ENCODE data around the gene ATR. TPM values are rescaled to one million over a fixed set of nuclear protein-coding genes. Genes with fewer than 3 reads are reported as not detected.

Gene ATR
- polyA plus RNA-seq, 1 donor from 2014 or later: 26.1 TPM

DNA sequence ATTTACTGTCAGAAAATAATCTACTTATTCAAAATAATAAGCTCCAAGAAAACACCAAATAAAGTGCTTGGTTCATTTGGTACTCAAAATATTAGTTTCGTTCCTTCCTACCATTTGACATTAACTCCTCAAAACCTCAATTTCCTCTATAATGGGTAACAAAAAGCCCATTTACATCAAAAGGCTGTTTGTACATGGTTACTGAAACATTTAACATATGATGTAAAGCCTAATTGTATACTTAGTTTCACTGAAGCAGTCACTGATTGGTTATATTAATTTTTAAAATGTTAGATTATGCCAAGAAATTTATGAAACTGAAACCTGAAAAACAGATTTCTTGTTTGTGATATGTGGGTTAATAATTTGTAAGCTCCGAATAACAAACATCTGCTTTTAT is 145.4 kb downstream of the ATR start:
- Histone ChIP-seq H3K4me3 (ENCODE audit: low read length) (no peak overlapping the region), H4K20me1 (ENCODE audit: insufficient read depth) (no peaks in the 10 kb centered on the region), H3K9ac (ENCODE audit: low read length) (no peak overlapping the region), H3K27me3 (ENCODE audit: insufficient read depth, low read depth, low read length) (no peaks in the 10 kb centered on the region), H3K27ac (ENCODE audit: low read length) (no peak overlapping the region), H3K9me2 (ENCODE audit: insufficient read depth, low read length) (no peaks in the 10 kb centered on the region), H3K9me3 (ENCODE audit: low read length) (no peaks in the 10 kb centered on the region), H3F3A (ENCODE audit: insufficient read depth, low read length, poor library complexity, severe bottlenecking) (no peaks in the 10 kb centered on the region), H2AFZ (ENCODE audit: low read depth, low read length) (no peak overlapping the region), H3K4me2 (ENCODE audit: low read length) (no peak overlapping the region), H3K36me3 (ENCODE audit: insufficient read depth, low read length) (no peaks in the 10 kb centered on the region), H3K79me2 (replicated peaks; ENCODE audit: insufficient read depth, low read length) (peaks cover 8% of the 10 kb centered on the region)
- TF ChIP-seq MXI1 (conservative IDR thresholded peaks at IDR 0.05; ENCODE audit: poor library complexity, severe bottlenecking): no peak
- no peak for TF ChIP-seq SMC3 (conservative IDR thresholded peaks at IDR 0.05; ENCODE audit: poor library complexity)
- no peak for TF ChIP-seq TAF1 (IDR thresholded peaks at IDR 0.05; ENCODE audit: low read depth)
- no peak for TF ChIP-seq RAD21 (conservative IDR thresholded peaks at IDR 0.05)
- TF ChIP-seq EZH2 (IDR thresholded peaks at IDR 0.05; ENCODE audit: borderline replicate concordance, insufficient read depth, low read length, poor library complexity, severe bottlenecking): no peak

- Histone ChIP-seq H3K36me3 (ENCODE audit: insufficient read depth, low read length) (no peaks in the 10 kb centered on the region), H3K27me3 (ENCODE audit: insufficient read depth, low read depth, low read length) (no peaks in the 10 kb centered on the region), H3K4me3 (ENCODE audit: low read length) (no peak overlapping the region), H3K9me3 (ENCODE audit: low read length) (no peaks in the 10 kb centered on the region), H3K9ac (ENCODE audit: low read length) (no peak overlapping the region), H3K4me2 (ENCODE audit: low read length) (no peak overlapping the region), H3K27ac (ENCODE audit: low read length) (no peak overlapping the region), H2AFZ (ENCODE audit: low read depth, low read length) (no peak overlapping the region), H3F3A (ENCODE audit: insufficient read depth, low read length, poor library complexity, severe bottlenecking) (no peaks in the 10 kb centered on the region), H4K20me1 (ENCODE audit: insufficient read depth) (no peaks in the 10 kb centered on the region), H3K79me2 (replicated peaks; ENCODE audit: insufficient read depth, low read length) (no peaks in the 10 kb centered on the region), H3K9me2 (ENCODE audit: insufficient read depth, low read length) (no peaks in the 10 kb centered on the region)
- TF ChIP-seq MXI1 (conservative IDR thresholded peaks at IDR 0.05; ENCODE audit: poor library complexity, severe bottlenecking) (no peak), EP300 (conservative IDR thresholded peaks at IDR 0.05; ENCODE audit: poor library complexity, severe bottlenecking) (no peak), CTCF (IDR thresholded peaks at IDR 0.05; ENCODE audit: poor library complexity, severe bottlenecking) (no peak), SMC3 (conservative IDR thresholded peaks at IDR 0.05; ENCODE audit: poor library complexity) (no peak), POLR2AphosphoS5 (IDR thresholded peaks at IDR 0.05) (no peak), TAF1 (IDR thresholded peaks at IDR 0.05; ENCODE audit: low read depth) (no peak), RAD21 (conservative IDR thresholded peaks at IDR 0.05) (no peak), EZH2 (IDR thresholded peaks at IDR 0.05; ENCODE audit: borderline replicate concordance, insufficient read depth, low read length, poor library complexity, severe bottlenecking) (no peak)
- TF ChIP-seq, protein P1, sequence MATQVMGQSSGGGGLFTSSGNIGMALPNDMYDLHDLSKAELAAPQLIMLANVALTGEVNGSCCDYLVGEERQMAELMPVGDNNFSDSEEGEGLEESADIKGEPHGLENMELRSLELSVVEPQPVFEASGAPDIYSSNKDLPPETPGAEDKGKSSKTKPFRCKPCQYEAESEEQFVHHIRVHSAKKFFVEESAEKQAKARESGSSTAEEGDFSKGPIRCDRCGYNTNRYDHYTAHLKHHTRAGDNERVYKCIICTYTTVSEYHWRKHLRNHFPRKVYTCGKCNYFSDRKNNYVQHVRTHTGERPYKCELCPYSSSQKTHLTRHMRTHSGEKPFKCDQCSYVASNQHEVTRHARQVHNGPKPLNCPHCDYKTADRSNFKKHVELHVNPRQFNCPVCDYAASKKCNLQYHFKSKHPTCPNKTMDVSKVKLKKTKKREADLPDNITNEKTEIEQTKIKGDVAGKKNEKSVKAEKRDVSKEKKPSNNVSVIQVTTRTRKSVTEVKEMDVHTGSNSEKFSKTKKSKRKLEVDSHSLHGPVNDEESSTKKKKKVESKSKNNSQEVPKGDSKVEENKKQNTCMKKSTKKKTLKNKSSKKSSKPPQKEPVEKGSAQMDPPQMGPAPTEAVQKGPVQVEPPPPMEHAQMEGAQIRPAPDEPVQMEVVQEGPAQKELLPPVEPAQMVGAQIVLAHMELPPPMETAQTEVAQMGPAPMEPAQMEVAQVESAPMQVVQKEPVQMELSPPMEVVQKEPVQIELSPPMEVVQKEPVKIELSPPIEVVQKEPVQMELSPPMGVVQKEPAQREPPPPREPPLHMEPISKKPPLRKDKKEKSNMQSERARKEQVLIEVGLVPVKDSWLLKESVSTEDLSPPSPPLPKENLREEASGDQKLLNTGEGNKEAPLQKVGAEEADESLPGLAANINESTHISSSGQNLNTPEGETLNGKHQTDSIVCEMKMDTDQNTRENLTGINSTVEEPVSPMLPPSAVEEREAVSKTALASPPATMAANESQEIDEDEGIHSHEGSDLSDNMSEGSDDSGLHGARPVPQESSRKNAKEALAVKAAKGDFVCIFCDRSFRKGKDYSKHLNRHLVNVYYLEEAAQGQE (IDR thresholded peaks at IDR 0.05; ENCODE audit: borderline replicate concordance): no peak
These were observed 149.0 kb downstream of the ATR start for GRCh38 chr3:142429582-142429981.

All from neural cell (in vitro differentiated cells).